WTC11 (cell line): ENCODE results near the gene IPO4. TPM values are rescaled to one million over a fixed set of nuclear protein-coding genes. Genes with fewer than 3 reads are reported as not detected.
"Not testable (repeated sequence)": the region's sequence is repeated elsewhere in the genome, so short reads cannot be mapped to it uniquely, and the experiment has no call there.

Experiments
- ATAC-seq: fragments of 200-7000 bp; cut with Tn5 transposase; 2 replicates; pipeline ENCODE4 v1.10.0; 2021; ENCODE audit warnings: mild to moderate bottlenecking, moderate library complexity
- CTCF ChIA-PET: fragments of 300-600 bp; sonication (Branson Sonifier 250); formaldehyde crosslinking; loops from one replicate; lab custom pipeline; 2021; ENCODE audit warnings: antibody characterized with exemption; lab: Charles Lee
- POLR2A ChIA-PET: fragments of 350-600 bp; sonication (Branson Sonifier 250); formaldehyde crosslinking; loops from one replicate; lab custom pipeline; 2021; ENCODE audit warnings: antibody characterized with exemption; lab: Charles Lee
- DNase-seq: peaks from one replicate; pipeline ENCODE4 v3.0.0; 2021; ENCODE audit warnings: low spot score
- H3K27ac Mint-ChIP-seq: 2 replicates; pipeline ENCODE4 v1.8.0; 2021; ENCODE audit warnings: mixed read lengths
- H3K27me3 Mint-ChIP-seq: 2 replicates; pipeline ENCODE4 v1.8.0; 2021; ENCODE audit warnings: low read depth, mild to moderate bottlenecking, moderate library complexity, mixed read lengths
- H3K36me3 Mint-ChIP-seq: 2 replicates; pipeline ENCODE4 v1.8.0; 2021; ENCODE audit warnings: mixed read lengths
- H3K4me1 Mint-ChIP-seq: 2 replicates; pipeline ENCODE4 v1.8.0; 2022; ENCODE audit warnings: mixed read lengths
- H3K4me3 Mint-ChIP-seq: 2 replicates; pipeline ENCODE4 v1.8.0; 2021; ENCODE audit warnings: mild to moderate bottlenecking, moderate library complexity, mixed read lengths
- H3K9me3 Mint-ChIP-seq: 2 replicates; pipeline ENCODE4 v1.8.0; 2021; ENCODE audit warnings: mixed read lengths
- ESRRA ChIP-seq: sonication (generic); formaldehyde crosslinking; IDR thresholded peaks from 2 replicates; pipeline ENCODE4 v1.8.1; 2022; ENCODE audit warnings: mild to moderate bottlenecking, missing genetic modification reagents, borderline replicate concordance
- FOXK1 ChIP-seq: sonication (generic); formaldehyde crosslinking; IDR thresholded peaks from 2 replicates; pipeline ENCODE4 v1.8.0; 2022; ENCODE audit warnings: mild to moderate bottlenecking, moderate library complexity, missing genetic modification reagents
- FOXP1 ChIP-seq: sonication (generic); formaldehyde crosslinking; IDR thresholded peaks from 2 replicates; pipeline ENCODE4 v1.8.0; 2022; ENCODE audit warnings: missing genetic modification reagents, mild to moderate bottlenecking, moderate library complexity, borderline replicate concordance
- IRF2 ChIP-seq: sonication (generic); formaldehyde crosslinking; IDR thresholded peaks from 2 replicates; pipeline ENCODE4 v1.8.0; 2022; ENCODE audit warnings: low read depth, missing genetic modification reagents, borderline replicate concordance
- RELA ChIP-seq: sonication (generic); formaldehyde crosslinking; IDR thresholded peaks from 2 replicates; pipeline ENCODE4 v1.8.1; 2022; ENCODE audit warnings: missing genetic modification reagents, mild to moderate bottlenecking, borderline replicate concordance
- SMAD3 ChIP-seq: sonication (generic); formaldehyde crosslinking; IDR thresholded peaks from 2 replicates; pipeline ENCODE4 v1.8.0; 2022; ENCODE audit warnings: missing genetic modification reagents, mild to moderate bottlenecking, borderline replicate concordance
- TEAD1 ChIP-seq: sonication (generic); formaldehyde crosslinking; IDR thresholded peaks from 2 replicates; pipeline ENCODE4 v1.8.0; 2022; ENCODE audit warnings: mild to moderate bottlenecking, missing genetic modification reagents
- total RNA-seq: library from RNA; stranded (reverse); gene quantifications from 3 replicates; pipeline ENCODE4 v1.2.3, GENCODE V29; 2021
- TF ChIP-seq, protein P1 (sequence below): sonication (generic); formaldehyde crosslinking; IDR thresholded peaks from 2 replicates; pipeline ENCODE4 v1.8.1; 2023; ENCODE audit warnings: mild to moderate bottlenecking, missing genetic modification reagents, moderate library complexity
- TF ChIP-seq, protein P2 (sequence below): fragments of 250-450 bp; sonication (Bioruptor Pico); IDR thresholded peaks from 2 replicates; pipeline ENCODE4 v2.1.2; 2022; ENCODE audit warnings: mild to moderate bottlenecking, moderate library complexity
- TF ChIP-seq, protein P3 (sequence below): fragments of 250-450 bp; sonication (Bioruptor Pico); conservative IDR thresholded peaks from 2 replicates; pipeline ENCODE4 v1.9.0; 2021; ENCODE audit warnings: mild to moderate bottlenecking
- TF ChIP-seq, protein P4 (sequence below): sonication (generic); formaldehyde crosslinking; IDR thresholded peaks from 2 replicates; pipeline ENCODE4 v1.8.1; 2023; ENCODE audit warnings: mild to moderate bottlenecking, moderate library complexity, missing genetic modification reagents
- TF ChIP-seq, protein P5 (sequence below): sonication (generic); formaldehyde crosslinking; IDR thresholded peaks from 2 replicates; pipeline ENCODE4 v1.8.1; 2022; ENCODE audit warnings: low read depth, mild to moderate bottlenecking, moderate library complexity, missing genetic modification reagents, borderline replicate concordance
- TF ChIP-seq, protein P6 (sequence below): sonication (generic); formaldehyde crosslinking; conservative IDR thresholded peaks from 2 replicates; pipeline ENCODE4 v1.8.1; 2023; ENCODE audit warnings: mild to moderate bottlenecking, low read depth, missing genetic modification reagents, moderate library complexity
- TF ChIP-seq, protein P7 (sequence below): sonication (generic); formaldehyde crosslinking; IDR thresholded peaks from 2 replicates; pipeline ENCODE4 v1.8.0; 2023; ENCODE audit warnings: mild to moderate bottlenecking, missing genetic modification reagents

IPO4 gene
- total RNA-seq, 1 experiment from 2014 or later = 128 TPM

DNA sequence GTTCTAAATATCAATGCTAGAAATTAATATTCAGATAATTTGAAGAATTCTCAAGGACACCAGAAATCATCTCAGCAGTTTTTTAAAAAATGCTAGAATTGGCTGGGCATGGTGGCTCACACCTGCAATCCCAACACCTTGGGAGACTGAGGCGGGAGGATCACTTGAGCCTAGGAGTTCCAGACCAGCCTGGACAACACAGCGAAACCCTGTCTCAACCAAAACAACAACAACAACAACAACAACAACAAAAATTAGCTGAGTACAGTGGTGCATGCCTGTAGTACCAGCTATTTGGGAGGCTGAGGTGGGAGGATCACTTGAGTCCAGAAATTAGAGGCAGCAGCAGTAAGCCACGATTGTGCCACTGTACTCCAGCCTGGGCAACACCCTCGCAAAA lies 30.5 kb upstream of the IPO4 start (continued):
- TF ChIP-seq, protein P1, sequence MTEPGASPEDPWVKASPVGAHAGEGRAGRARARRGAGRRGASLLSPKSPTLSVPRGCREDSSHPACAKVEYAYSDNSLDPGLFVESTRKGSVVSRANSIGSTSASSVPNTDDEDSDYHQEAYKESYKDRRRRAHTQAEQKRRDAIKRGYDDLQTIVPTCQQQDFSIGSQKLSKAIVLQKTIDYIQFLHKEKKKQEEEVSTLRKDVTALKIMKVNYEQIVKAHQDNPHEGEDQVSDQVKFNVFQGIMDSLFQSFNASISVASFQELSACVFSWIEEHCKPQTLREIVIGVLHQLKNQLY (CRISPR knock-in tag) = no peak
- TF ChIP-seq, protein P2, sequence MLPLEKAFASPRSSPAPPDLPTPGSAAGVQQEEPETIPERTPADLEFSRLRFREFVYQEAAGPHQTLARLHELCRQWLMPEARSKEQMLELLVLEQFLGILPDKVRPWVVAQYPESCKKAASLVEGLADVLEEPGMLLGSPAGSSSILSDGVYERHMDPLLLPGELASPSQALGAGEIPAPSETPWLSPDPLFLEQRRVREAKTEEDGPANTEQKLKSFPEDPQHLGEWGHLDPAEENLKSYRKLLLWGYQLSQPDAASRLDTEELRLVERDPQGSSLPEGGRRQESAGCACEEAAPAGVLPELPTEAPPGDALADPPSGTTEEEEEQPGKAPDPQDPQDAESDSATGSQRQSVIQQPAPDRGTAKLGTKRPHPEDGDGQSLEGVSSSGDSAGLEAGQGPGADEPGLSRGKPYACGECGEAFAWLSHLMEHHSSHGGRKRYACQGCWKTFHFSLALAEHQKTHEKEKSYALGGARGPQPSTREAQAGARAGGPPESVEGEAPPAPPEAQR (CRISPR knock-in tag) = no peak
- TF ChIP-seq RELA (CRISPR knock-in tag) (no peak), IRF2 (no peak)

DNA sequence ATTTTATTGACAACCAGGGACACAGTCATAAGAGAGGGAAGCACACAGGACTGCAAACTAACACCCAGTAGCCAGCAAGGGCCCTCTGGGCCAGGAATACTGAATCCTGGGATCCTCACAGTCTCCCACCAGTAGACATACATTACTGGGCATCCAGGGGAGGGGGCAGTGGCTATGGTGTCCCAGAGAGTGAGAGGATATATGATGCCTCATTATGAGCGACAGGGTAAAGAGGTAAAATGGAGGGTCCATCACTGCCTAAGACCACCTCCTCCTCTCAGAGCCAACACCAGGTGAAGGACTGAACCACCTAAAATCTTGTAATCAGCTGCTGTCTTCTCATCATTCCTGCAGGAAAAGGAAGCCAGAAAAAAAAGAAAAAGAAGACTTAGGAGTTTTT lies 28.3 kb upstream of the IPO4 start:
- H3K4me1 Mint-ChIP-seq = peaks cover 23% of the 10 kb centered on the region

DNA sequence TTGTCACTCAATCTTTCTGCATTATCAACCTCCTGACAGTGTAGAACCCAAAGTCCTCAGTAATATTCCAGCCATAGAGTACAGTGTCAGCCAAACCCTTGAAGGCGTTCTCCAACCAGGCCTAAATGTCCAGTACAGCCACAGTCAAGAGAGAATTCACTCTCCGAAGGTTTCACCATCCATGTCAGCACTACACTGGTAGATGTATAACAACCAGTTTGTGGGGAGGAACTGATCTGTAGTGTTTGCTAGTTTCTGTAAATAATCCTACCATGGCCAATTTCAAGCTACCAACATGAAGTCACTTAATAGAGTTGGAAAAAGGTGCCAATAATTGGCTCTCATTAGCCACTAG lies 27.7 kb upstream of the IPO4 start:
- Mint-ChIP-seq H3K27me3 (no peaks in the 10 kb centered on the region; the same call in 1 of the 2 replicates), H3K36me3 (peaks cover 10% of the 10 kb centered on the region), H3K27ac (peak overlapping the region; percentile 97), H3K4me1 (peaks cover 23% of the 10 kb centered on the region), H3K4me3 (peak overlapping the region; percentile 96), H3K9me3 (no peaks in the 10 kb centered on the region)
- DNase-seq = no peak
- CTCF ChIA-PET = interaction anchor here (0.8 to 2.6 kb wide), 18 partner anchors 11 to 226 kb away, joined by 3 to 31 read pairs (median 5); partner anchors contain the start of genes CIDEB, IPO4, IRF9 and PSME2
- no peak for ATAC-seq
- POLR2A ChIA-PET = interaction anchor here (1.1 to 2.1 kb wide), 4 partner anchors 20 to 55 kb away, joined by 3 to 10 read pairs (median 8); partner anchors contain the start of genes IPO4, RABGGTA, TINF2 and TM9SF1
- TF ChIP-seq SMAD3 (no peak), ESRRA (CRISPR knock-in tag) (no peak), FOXP1 (CRISPR knock-in tag) (no peak), TEAD1 (CRISPR knock-in tag) (no peak), FOXK1 (CRISPR knock-in tag) (no peak)
- TF ChIP-seq, protein P3, sequence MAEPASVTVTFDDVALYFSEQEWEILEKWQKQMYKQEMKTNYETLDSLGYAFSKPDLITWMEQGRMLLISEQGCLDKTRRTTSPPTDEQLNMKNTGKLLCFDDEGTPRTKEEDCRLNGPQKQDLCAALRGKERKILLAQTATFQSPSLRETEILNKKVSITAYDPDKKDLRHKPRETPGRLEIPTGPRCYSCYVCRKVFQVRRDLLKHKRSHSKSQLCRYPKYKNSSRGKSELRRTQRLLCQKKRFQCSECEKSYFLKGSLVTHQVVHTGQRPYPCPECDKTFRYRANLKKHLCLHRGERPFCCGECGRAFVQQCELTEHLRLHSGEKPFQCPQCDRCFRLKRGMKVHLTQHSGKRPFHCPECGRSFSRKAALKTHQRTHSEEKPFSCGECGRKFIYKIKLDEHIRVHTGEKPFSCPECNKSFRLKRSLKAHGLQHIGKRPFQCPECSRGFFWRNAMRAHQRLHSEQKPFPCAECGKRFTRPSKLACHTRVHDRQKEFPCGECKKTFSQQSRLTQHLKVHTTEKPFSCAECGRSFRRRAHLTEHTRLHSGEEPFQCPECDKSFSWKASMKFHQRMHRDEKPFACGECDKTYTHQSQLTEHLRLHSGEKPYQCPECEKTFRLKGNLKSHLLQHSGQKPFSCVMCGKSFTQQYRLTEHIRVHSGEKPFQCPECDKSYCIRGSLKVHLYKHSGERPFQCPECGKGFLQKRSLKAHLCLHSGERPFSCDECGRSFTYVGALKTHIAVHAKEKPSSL (CRISPR knock-in tag) = no peak
- TF ChIP-seq, protein P4, sequence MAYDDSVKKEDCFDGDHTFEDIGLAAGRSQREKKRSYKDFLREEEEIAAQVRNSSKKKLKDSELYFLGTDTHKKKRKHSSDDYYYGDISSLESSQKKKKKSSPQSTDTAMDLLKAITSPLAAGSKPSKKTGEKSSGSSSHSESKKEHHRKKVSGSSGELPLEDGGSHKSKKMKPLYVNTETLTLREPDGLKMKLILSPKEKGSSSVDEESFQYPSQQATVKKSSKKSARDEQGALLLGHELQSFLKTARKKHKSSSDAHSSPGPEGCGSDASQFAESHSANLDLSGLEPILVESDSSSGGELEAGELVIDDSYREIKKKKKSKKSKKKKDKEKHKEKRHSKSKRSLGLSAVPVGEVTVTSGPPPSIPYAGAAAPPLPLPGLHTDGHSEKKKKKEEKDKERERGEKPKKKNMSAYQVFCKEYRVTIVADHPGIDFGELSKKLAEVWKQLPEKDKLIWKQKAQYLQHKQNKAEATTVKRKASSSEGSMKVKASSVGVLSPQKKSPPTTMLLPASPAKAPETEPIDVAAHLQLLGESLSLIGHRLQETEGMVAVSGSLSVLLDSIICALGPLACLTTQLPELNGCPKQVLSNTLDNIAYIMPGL (CRISPR knock-in tag) = no peak
- TF ChIP-seq, protein P5, sequence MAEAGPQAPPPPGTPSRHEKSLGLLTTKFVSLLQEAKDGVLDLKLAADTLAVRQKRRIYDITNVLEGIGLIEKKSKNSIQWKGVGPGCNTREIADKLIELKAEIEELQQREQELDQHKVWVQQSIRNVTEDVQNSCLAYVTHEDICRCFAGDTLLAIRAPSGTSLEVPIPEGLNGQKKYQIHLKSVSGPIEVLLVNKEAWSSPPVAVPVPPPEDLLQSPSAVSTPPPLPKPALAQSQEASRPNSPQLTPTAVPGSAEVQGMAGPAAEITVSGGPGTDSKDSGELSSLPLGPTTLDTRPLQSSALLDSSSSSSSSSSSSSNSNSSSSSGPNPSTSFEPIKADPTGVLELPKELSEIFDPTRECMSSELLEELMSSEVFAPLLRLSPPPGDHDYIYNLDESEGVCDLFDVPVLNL (CRISPR knock-in tag) = no peak
- TF ChIP-seq, protein P6, sequence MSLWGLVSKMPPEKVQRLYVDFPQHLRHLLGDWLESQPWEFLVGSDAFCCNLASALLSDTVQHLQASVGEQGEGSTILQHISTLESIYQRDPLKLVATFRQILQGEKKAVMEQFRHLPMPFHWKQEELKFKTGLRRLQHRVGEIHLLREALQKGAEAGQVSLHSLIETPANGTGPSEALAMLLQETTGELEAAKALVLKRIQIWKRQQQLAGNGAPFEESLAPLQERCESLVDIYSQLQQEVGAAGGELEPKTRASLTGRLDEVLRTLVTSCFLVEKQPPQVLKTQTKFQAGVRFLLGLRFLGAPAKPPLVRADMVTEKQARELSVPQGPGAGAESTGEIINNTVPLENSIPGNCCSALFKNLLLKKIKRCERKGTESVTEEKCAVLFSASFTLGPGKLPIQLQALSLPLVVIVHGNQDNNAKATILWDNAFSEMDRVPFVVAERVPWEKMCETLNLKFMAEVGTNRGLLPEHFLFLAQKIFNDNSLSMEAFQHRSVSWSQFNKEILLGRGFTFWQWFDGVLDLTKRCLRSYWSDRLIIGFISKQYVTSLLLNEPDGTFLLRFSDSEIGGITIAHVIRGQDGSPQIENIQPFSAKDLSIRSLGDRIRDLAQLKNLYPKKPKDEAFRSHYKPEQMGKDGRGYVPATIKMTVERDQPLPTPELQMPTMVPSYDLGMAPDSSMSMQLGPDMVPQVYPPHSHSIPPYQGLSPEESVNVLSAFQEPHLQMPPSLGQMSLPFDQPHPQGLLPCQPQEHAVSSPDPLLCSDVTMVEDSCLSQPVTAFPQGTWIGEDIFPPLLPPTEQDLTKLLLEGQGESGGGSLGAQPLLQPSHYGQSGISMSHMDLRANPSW (CRISPR knock-in tag) = no peak
- TF ChIP-seq, protein P7, sequence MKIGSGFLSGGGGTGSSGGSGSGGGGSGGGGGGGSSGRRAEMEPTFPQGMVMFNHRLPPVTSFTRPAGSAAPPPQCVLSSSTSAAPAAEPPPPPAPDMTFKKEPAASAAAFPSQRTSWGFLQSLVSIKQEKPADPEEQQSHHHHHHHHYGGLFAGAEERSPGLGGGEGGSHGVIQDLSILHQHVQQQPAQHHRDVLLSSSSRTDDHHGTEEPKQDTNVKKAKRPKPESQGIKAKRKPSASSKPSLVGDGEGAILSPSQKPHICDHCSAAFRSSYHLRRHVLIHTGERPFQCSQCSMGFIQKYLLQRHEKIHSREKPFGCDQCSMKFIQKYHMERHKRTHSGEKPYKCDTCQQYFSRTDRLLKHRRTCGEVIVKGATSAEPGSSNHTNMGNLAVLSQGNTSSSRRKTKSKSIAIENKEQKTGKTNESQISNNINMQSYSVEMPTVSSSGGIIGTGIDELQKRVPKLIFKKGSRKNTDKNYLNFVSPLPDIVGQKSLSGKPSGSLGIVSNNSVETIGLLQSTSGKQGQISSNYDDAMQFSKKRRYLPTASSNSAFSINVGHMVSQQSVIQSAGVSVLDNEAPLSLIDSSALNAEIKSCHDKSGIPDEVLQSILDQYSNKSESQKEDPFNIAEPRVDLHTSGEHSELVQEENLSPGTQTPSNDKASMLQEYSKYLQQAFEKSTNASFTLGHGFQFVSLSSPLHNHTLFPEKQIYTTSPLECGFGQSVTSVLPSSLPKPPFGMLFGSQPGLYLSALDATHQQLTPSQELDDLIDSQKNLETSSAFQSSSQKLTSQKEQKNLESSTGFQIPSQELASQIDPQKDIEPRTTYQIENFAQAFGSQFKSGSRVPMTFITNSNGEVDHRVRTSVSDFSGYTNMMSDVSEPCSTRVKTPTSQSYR (CRISPR knock-in tag) = no peak

More for the DNA sequence above, 28.3 kb upstream of the IPO4 start:
- H3K36me3 Mint-ChIP-seq, DNase-seq, ATAC-seq, POLR2A ChIA-PET, H3K27ac Mint-ChIP-seq, H3K27me3 Mint-ChIP-seq, H3K4me3 Mint-ChIP-seq, H3K9me3 Mint-ChIP-seq: not testable (repeated sequence)
- CTCF ChIA-PET = interaction anchor here (1.3 to 2.5 kb wide), 4 partner anchors 25 to 82 kb away, joined by 4 to 31 read pairs (median 7); partner anchors contain the start of genes IPO4, IRF9 and TINF2
